Measurements from ENCODE around the gene MLPH.
A peak's percentile ranks its signal among the peaks of the same experiment; 100 is the strongest.
"Not testable (repeated sequence)": the region's sequence is repeated elsewhere in the genome, so short reads cannot be mapped to it uniquely, and the experiment has no call there.

MLPH gene

GRCh38 chr2:237585590-237586221 lies 98.7 kb downstream of the MLPH start:
- Histone ChIP-seq H3K9me3 (no peaks in the 10 kb centered on the region), H3K36me3 (peaks cover 88% of the 10 kb centered on the region), H3K4me2 (peak overlapping the region; percentile 97), H3K4me3 (peak overlapping the region; percentile 1; the same call in 1 of the 2 replicates), H3K9ac (no peak overlapping the region), H3K27me3 (no peaks in the 10 kb centered on the region), H3K27ac (peak overlapping the region; percentile 53; the same call in 1 of the 2 replicates), H4K20me1 (peaks cover 91% of the 10 kb centered on the region), H3K4me1 (peaks cover 95% of the 10 kb centered on the region)
- no peak for TF ChIP-seq Cebpa-rat (IDR thresholded peaks at IDR 0.05)

GRCh38 chr2:237588044-237588696 lies 101.1 kb downstream of the MLPH start:
- Histone ChIP-seq H4K20me1 (peaks cover 74% of the 10 kb centered on the region), H3K27me3 (no peaks in the 10 kb centered on the region), H3K36me3 (peaks cover 75% of the 10 kb centered on the region), H3K4me3 (no peak overlapping the region), H3K9ac (no peak overlapping the region), H3K4me2 (peak overlapping the region; percentile 97), H3K4me1 (peaks cover 100% of the 10 kb centered on the region), H3K9me3 (no peaks in the 10 kb centered on the region), H3K27ac (no peak overlapping the region)
- TF ChIP-seq Cebpa-rat (IDR thresholded peaks at IDR 0.05): no peak

DNA sequence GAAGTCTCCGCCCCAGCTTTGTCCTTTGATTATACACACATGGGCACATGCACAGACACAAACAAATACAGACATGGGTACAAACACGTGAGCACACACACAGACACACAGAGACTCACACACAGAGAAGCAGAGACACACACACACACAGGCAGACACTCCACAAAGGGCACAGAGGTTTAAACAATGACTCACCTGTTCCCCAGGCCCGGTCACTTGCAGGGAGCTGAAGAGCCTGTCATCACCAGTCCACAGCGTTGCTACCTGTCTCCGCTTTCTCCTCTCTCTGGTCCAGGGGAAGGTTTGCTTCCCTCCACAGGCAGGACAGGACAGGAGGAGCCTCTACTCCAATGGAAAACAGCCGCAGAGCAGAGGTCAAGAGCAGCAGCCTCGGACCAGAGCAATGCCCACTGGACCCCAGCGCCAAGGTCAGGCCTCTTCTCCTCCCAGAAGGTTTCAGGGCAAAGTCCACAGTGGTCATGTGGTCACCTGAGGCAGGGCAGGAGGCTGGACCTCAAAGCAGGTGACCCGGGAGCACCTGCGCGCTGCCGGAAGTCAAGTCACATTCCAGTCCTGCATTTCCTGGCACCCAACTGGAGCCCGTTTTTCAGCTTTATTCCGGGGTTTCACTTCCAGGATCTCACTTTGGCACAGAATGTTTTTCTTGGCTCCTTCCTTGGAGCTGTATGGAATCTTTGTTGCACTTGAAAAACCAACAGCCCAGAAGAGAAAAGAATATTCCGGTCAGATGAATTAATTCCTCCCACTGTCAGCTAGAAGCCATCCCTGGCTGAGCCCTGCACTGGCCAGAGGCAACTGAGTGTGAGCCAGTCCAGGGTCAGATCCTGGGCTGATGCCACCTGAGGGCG lies 103.5 kb downstream of the MLPH start, which contains the start of gene RAB17:
RAB17 (minus strand) TSS at position 463 of the 869 bp plus-strand sequence. CDS start 4,580 bp downstream, outside the sequence.
- Histone ChIP-seq H3K9me3 (no peaks in the 10 kb centered on the region), H3K4me1 (peaks cover 100% of the 10 kb centered on the region), H3K27me3 (no peaks in the 10 kb centered on the region), H3K36me3 (peaks cover 55% of the 10 kb centered on the region), H3K27ac (peak within 1 kb of the TSS; percentile 92), H3K4me3 (peak within 1 kb of the TSS; percentile 58), H3K9ac (peak within 1 kb of the TSS; percentile 87; the same call in 1 of the 2 replicates), H3K4me2 (peak within 1 kb of the TSS; percentile 97), H4K20me1 (peaks cover 53% of the 10 kb centered on the region)
- TF ChIP-seq Cebpa-rat (IDR thresholded peaks at IDR 0.05): no peak

DNA sequence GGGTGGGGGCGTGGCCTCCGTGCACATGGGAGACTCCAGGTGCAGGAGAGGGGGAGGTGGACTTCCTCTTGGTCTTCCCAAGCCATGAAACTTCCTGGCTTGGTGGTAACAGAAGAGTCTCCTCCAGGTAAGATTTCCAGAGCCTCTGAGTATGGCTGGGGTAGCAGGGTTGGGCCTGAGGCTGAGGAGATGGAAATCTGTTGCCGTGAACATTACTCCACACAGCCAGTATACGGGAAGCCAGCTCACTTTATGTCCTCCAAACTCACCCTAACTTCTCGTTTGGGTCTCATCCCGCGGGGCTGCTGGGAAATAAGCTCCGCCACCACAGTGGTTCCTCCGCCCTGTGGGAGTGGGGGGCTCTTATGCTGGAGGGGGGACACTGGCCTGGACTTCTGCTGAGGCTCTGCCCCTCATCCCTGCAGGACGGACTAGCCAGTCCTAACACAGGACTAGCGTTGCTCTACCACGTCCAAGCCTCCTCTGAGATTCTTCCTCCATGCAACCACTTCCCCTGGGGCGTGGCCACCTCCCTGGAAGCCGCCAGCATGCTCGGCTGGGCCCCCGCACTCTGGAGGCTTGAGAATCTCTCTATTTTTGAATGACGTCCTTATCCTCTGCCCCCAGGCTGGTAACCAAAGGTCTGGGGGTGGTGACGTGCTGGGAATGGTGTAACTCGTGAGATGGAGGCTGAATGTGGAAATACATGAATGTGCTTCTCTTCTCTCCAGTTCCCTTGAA lies 104.3 kb downstream of the MLPH start:
- H3K27ac ChIP-seq: peak overlapping the region; percentile 92
- TF ChIP-seq Cebpa-rat (IDR thresholded peaks at IDR 0.05): no peak

GRCh38 chr2:237592425-237592980 lies 105.5 kb downstream of the MLPH start:
- peaks cover 33% of the 10 kb centered on the region for H4K20me1 ChIP-seq
- H3K9ac ChIP-seq: peak overlapping the region; percentile 87
- H3K4me2 ChIP-seq: peak overlapping the region; percentile 97

More for the DNA sequence above, 104.3 kb downstream of the MLPH start:
- peak overlapping the region; percentile 87; the same call in 1 of the 2 replicates for H3K9ac ChIP-seq
- H3K4me1 ChIP-seq: peaks cover 100% of the 10 kb centered on the region
- H3K4me3 ChIP-seq: peak overlapping the region; percentile 58
- peaks cover 47% of the 10 kb centered on the region for H3K36me3 ChIP-seq
- peaks cover 45% of the 10 kb centered on the region for H4K20me1 ChIP-seq
- H3K27me3 ChIP-seq: no peaks in the 10 kb centered on the region
- H3K9me3 ChIP-seq: no peaks in the 10 kb centered on the region
- H3K4me2 ChIP-seq: peak overlapping the region; percentile 97

DNA sequence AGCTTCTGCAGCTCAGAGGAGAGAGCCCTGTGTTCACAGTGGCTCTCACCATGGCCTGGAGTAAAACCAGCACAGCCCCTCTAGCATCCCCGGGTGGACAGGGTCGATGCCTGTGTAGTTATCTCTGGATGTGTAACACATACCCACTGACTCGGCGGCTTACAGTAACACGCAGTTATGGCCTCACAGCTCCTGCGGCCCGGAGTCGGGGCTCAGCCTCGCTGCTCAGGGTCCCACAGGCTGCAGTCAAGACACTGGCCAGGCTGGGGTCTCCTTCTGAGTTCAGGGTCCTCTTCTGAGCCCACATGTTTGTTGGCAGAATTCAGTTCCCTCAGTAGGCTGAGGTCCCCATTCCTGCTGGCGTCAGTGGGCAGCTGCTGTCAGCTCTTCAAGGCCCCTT lies 106.0 kb downstream of the MLPH start:
- no peak for TF ChIP-seq Cebpa-rat (IDR thresholded peaks at IDR 0.05)
- Histone ChIP-seq H4K20me1 (peaks cover 28% of the 10 kb centered on the region), H3K9me3 (no peaks in the 10 kb centered on the region), H3K36me3 (peaks cover 36% of the 10 kb centered on the region), H3K4me3 (peak overlapping the region; percentile 70), H3K9ac (peak overlapping the region; percentile 87), H3K27me3 (no peaks in the 10 kb centered on the region), H3K4me1 (peaks cover 98% of the 10 kb centered on the region), H3K27ac (peak overlapping the region; percentile 92), H3K4me2 (peak overlapping the region; percentile 97)

More at GRCh38 chr2:237592425-237592980, 105.5 kb downstream of the MLPH start:
- peak overlapping the region; percentile 92 for H3K27ac ChIP-seq
- H3K4me3 ChIP-seq: peak overlapping the region; percentile 70; the same call in 1 of the 2 replicates
- TF ChIP-seq Cebpa-rat (IDR thresholded peaks at IDR 0.05): no peak
- H3K4me1 ChIP-seq: peaks cover 100% of the 10 kb centered on the region
- no peaks in the 10 kb centered on the region for H3K27me3 ChIP-seq
- H3K9me3 ChIP-seq: no peaks in the 10 kb centered on the region
- peaks cover 41% of the 10 kb centered on the region for H3K36me3 ChIP-seq

GRCh38 chr2:237593596-237594320 lies 106.7 kb downstream of the MLPH start:
- Histone ChIP-seq H3K36me3 (peaks cover 29% of the 10 kb centered on the region), H3K4me3 (peak overlapping the region; percentile 70), H3K4me1 (peaks cover 96% of the 10 kb centered on the region), H3K9me3 (no peaks in the 10 kb centered on the region), H3K27ac (peak overlapping the region; percentile 92), H3K27me3 (no peaks in the 10 kb centered on the region), H3K4me2 (peak overlapping the region; percentile 97), H3K9ac (peak overlapping the region; percentile 87), H4K20me1 (peaks cover 23% of the 10 kb centered on the region)
- TF ChIP-seq Cebpa-rat (IDR thresholded peaks at IDR 0.05): no peak

DNA sequence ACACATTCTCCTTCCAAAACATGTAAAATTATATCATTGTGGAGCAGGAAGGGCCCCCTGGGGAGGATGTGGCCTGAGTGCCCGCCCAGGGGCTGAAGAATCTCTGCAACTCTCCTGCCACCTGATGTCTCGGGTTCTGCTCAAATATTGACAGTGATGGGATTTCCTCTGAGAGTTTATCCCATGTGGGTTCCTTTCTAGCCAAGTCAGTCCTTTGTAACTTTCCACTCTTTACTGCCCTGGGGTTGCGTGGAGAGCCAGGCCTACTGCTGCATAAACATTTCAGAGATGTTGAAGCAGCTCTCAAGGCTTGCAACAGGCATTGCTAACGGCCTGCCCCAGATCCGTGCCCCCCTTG lies 107.4 kb downstream of the MLPH start:
- H3K4me2 ChIP-seq: peak overlapping the region; percentile 97
- TF ChIP-seq Cebpa-rat (IDR thresholded peaks at IDR 0.05): no peak

GRCh38 chr2:237595829-237596519 lies 108.9 kb downstream of the MLPH start:
- H3K27me3 ChIP-seq, H4K20me1 ChIP-seq, H3K9me3 ChIP-seq: not testable (repeated sequence)
- Histone ChIP-seq H3K4me2 (peak overlapping the region; percentile 97), H3K9ac (peak overlapping the region; percentile 87), H3K4me1 (peaks cover 96% of the 10 kb centered on the region), H3K27ac (peak overlapping the region; percentile 92), H3K4me3 (peak overlapping the region; percentile 70), H3K36me3 (0 out of 2 replicates have a peak, but pooled peaks cover 11% of the 10 kb centered on the region)

More for the DNA sequence above, 107.4 kb downstream of the MLPH start:
- Histone ChIP-seq H3K27me3 (no peaks in the 10 kb centered on the region), H3K36me3 (peaks cover 24% of the 10 kb centered on the region; the same call in 1 of the 2 replicates), H3K9ac (peak overlapping the region; percentile 87), H3K9me3 (no peaks in the 10 kb centered on the region), H3K4me3 (peak overlapping the region; percentile 70), H4K20me1 (peaks cover 17% of the 10 kb centered on the region), H3K4me1 (peaks cover 96% of the 10 kb centered on the region), H3K27ac (peak overlapping the region; percentile 92)
